Erythroblast (primary cell): ENCODE results near the gene VAPA.
A peak's percentile ranks its signal among the peaks of the same experiment; 100 is the strongest.
"Not testable (repeated sequence)": the region's sequence is repeated elsewhere in the genome, so short reads cannot be mapped to it uniquely, and the experiment has no call there.

Source experiments
- DNase-seq, 2 experiments: peaks; one replicate each; lab custom pipeline; 2025; lab: John Stamatoyannopoulos, UW
- GATA1 ChIP-seq: IDR thresholded peaks from 2 replicates; pipeline ENCODE4 v1.6.1; 2011; ENCODE audit warnings: low read depth, mild to moderate bottlenecking, control low read depth, low read length, moderate library complexity
- POLR2A ChIP-seq: IDR thresholded peaks from 2 replicates; pipeline ENCODE4 v1.6.1; 2011; ENCODE audit warnings: mild to moderate bottlenecking, low read length

The VAPA gene

DNA sequence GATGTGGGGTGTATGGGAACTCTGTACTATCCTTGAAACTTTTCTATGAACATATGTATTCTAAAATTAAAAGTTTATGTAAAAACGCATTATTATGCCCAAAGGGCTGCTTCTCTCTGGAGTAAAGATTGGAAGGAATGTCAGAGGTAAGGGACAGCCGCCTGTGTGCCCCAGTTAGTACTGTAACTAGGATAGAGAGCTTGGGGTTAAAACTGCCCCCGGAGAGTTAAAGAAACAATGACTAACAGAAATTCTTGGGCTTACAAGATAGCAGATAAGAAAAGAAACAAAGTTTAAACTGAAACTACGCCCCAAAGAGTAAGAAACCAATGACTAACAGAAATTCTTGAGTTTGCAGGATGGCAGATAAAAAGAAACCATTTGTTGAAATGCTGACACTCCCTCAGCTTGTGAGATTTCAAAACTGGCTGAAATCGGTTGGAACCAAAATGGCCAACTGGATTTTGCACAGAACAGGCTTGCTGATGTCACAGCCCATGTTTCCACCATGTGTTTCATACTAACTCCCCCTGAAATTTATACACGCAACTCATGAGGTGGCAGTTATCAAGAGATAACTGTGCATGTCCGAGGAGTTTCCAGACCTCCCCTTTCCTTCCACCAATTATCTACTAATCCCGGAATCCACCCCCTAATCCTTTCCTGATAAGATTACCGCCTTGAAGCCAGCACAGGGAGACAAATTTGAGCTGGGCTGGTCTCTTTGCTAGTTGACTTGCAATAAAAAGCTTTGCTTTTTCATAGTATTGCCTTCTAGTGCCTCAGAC is 36.8 kb upstream of the VAPA start:
- peak; percentile 97 to 99 for DNase-seq
- TF ChIP-seq GATA1 = no peak
- peak; percentile 71 for TF ChIP-seq POLR2A

DNA sequence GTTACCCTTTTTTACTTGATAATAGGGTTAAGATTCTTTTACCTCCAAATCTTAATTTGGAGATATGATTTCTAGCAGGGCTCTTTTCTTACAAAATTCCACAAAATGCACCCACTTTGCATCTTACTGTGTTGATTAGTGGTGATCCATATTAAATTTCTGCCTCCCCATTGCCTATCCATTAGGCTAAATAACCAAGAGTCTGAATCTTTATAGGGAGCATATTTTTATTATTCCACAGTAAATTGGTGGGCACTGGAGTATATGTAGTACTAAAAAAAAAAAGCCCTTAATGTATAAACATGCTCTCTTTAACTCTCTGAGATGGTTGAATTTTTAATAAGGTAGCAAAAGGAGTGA is 36.2 kb upstream of the VAPA start:
- TF ChIP-seq GATA1 = no peak
- no peak for DNase-seq

DNA sequence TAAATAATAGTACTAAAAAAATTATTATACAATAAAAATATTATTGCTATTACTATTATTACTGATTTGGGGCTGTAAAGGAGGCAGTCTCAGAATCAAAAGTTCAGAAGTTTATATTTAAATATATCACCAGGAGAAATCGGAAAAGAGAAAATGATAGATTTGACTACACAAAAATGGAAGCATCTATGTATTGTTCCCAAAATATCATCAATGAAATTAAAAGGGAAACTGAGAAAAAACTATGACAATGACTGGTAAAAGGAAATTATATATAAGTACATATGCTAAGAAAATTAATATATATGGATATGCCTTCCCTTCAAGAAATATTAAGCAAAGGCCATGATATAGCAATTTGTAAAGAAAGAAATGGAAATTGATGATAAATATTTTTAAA is 35.7 kb upstream of the VAPA start:
- DNase-seq = peak in 1 of 2 experiments; percentile 39
- TF ChIP-seq POLR2A = no peak
- no peak for TF ChIP-seq GATA1

DNA sequence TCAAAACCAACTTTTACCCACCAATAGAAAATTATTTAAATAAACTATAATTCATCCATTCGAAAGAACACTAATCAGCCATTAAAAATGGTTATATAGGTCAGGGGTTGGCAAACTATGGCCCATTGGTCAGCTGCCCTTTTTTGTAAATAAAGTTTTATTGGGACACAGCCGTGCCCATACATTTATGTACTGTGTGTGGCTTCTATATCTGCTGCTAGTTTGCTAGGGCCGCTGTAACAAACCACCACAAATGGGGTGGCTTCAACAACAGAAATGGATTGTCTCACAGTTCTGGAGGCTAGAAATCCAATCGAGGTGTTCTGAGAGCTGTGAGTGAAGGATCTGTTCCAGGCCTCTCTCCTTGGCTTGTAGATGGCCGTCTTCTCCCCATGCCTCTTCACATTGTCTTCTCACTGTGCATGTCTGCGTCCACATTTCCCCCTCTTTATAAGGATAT is 35.0 kb upstream of the VAPA start:
- TF ChIP-seq POLR2A = no peak
- TF ChIP-seq GATA1 = no peak
- DNase-seq = peak in 1 of 2 experiments; percentile 36

DNA sequence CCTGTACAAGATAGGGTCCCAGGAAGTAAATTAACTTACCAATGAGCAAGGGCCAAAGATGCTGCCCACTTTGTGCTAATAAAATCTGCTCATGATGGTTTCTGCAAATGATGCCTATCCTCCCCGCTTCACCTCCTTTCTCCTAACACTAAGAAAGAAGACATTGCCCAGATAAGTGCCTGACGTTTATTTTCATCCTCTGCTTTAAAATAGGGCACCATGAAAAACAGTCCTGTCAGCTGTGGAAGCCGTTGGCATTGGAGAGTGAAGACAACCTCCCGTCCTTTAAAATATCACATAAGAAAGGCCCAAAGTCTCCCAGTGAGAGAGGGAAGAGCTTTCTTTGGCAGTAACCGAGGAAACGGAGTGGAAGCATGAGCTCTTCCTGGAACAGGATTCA is 29.7 kb upstream of the VAPA start:
- no peak for DNase-seq
- TF ChIP-seq GATA1 = no peak
- no peak for TF ChIP-seq POLR2A

DNA sequence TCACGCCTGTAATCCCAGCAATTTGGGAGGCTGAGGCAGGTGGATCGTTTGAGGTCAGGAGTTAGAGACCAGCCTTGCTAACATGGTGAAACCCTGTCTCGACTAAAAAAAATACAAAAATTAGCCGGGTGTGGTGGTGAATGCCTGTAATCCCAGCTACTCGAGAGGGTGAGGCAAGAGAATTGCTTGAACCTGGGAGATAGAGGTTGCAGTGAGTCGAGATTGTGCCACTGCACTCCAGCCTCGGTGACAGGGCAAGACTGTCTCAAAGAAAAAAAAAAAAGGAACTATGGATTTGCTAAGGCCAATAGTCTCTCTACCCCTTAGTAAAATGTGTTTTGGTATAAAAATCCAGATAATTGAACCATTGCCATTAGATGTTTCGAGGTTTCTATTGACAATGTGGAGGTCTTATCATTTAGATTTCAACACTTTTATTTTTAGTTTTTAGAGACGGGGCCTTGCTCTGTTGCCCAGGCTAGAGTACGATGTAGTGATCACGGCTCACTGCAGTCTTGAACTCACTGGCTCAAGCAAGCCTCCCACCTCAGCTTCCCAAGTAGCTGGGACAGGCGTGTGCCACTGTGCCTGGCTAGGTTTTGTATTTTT is 29.2 kb upstream of the VAPA start:
- no peak for DNase-seq

DNA sequence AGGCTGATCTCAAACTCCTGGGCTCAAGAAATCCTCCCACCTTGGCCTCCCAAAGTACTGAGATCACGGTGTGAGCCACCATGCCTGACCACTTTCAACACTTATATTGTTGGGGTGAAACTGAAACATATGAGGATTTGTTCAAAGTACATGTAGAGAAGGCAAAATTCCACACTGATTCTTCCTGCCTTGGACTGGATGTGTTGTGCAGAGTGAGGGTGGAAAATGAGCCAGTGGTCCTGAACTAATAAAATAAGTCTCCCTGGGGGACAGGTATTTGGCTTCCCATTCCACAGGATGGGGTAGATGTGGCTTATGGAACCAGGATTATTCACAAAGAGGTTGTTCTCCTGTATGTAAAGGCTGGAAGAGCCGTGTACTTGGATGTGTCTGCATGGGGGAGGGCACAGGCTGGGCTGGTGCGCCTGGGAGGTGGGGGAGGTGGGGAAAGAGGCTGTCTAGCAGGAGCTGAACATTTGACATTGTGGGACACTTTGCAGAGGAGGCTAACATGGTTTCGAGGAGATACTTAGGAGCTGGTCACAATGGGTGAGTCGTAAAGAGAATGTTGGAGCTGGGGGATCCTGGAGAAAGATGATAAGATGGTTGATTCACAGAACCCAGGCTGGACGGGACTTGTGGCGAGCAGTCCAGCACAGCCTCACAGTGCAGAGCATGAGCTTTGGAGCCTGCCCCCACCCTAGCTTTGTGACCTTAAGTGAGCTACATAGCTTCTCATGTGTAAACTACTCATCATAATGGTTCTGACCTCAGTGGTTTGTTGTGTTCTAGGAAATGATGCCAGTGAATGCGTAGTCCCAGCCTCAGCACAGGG is 28.4 kb upstream of the VAPA start, which contains the start of gene TXNDC2:
TSS of gene TXNDC2 (plus strand) at position 804 of the 835 bp plus-strand sequence. CDS start 708 bp downstream, outside the sequence.
- TF ChIP-seq GATA1 = no peak
- no peak for TF ChIP-seq POLR2A
- DNase-seq = peak; percentile 54 to 76

More for the DNA sequence above, 29.2 kb upstream of the VAPA start:
- TF ChIP-seq GATA1 (no peak), POLR2A (no peak)

DNA sequence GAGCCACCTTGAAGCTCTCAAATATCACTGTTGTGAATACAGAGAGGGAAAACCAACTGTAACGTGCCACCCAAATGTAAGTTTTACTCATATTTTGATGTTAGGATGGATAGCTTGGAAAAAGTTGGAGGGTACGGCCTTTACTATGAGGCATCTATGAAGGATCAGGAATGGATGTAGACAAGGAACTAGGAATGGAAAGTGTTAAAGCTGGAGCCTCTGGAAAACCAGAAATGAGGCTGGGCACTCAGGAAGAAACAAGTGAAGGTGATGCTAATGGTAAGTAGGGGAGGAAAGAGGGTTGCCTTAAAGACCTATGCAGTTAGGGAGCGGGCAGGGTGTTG is 27.8 kb upstream of the VAPA start:
- DNase-seq = no peak
- TF ChIP-seq POLR2A (no peak), GATA1 (no peak)

DNA sequence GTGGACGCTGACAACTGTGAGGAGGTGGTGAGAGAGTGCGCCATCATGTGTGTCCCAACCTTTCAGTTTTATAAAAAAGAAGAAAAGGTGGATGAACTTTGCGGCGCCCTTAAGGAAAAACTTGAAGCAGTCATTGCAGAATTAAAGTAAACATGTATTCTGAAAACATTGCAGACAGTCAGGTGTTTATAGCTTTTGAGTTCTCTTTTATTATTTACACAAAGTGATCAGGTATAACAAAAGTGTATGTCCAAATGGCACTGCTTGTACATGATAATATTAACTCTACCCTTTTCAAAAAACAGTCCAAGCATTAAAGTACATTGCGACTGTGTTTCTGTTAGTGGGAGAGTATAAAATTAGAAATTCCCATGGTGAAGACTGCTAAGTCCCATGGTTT is 25.8 kb upstream of the VAPA start:
- no peak for TF ChIP-seq GATA1
- TF ChIP-seq POLR2A = no peak
- no peak for DNase-seq

DNA sequence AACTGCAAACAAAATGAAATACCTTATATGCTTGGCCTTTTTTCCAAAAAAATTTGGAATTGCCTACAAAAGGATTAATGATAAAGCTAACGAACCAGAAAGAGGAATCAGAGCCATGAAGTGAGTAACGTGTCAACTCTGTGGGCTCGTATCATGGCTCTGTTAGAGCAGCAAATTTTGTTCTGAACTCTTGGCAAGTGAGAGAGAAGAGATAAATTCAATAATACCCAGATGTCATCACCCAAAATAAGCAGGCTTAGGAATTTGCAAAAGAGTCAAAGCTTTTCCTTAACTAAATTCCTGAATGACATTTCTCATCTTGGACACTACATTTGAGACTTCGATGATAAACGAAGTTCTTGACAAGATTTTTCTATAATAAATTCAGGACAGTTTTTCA is 23.6 kb upstream of the VAPA start:
- no peak for TF ChIP-seq GATA1
- TF ChIP-seq POLR2A = no peak
- DNase-seq = no peak

DNA sequence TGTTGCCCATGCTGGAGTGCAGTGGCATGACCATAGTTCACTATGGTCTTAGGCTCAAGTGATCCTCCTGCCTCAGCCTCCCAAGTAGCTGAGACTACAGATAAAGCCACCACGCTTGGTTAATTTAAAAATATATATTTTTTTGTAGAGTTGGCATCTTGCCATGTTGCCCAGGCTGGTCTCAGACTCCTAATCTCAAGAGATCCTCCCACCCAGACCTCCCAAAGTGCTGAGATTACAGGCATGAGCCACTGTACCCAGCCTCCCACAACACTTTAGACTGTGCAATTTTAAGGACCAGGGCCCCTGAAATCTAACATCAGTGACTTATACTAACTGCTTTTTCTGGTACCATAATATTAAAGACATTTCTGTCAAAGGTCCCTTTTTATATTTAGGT is 22.9 kb upstream of the VAPA start:
- peak; percentile 83 to 89 for DNase-seq
- TF ChIP-seq POLR2A (no peak), GATA1 (no peak)

DNA sequence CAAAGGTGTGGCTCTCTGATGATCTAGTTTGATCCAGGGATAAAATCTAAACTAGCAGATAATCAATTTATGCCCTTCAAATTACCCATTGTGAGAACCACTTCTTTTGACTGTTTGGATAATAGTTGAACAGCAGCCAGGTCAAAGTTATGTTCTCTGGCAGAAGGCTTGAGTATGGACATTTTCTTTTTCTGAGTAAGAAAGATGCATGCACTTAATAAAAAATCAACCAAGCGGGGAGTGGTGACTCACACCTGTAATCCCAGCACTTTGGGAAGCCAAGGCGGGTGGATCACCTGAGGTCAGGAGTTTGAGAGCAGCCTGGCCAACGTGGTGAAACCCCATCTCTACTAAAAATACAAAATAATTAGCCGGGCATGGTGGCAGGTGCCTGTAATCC is 22.3 kb upstream of the VAPA start:
- DNase-seq = not testable (repeated sequence)

DNA sequence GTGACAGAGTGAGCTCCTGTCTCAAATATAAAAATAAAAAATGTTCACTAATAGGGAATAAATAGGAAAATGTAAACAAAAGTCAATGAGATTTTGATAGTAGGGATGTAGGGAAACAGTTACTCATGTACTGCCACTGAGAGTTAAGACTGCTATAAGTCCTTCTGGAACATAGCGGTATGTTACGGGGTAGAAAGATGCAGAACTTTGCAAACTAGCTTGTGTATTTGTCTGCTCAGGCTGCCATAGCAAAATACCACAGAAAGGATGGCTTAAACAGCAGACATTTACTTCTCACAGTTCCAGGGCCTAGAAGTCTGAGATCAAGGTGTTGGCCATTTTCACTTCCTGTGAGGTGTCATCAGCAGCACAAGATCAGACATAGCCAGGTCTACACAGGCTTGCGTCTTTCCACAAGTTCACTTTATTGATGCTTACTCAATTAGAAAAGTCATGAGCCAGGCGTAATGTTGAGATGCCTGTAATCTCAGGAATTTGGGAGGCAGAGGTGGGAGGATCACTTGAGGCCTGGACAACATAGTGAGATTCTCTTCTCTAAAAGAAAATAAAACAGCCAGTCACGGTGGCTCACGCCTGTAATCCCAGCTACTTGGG is 19.3 kb upstream of the VAPA start:
- no peak for DNase-seq
- TF ChIP-seq POLR2A = no peak
- TF ChIP-seq GATA1 = no peak

DNA sequence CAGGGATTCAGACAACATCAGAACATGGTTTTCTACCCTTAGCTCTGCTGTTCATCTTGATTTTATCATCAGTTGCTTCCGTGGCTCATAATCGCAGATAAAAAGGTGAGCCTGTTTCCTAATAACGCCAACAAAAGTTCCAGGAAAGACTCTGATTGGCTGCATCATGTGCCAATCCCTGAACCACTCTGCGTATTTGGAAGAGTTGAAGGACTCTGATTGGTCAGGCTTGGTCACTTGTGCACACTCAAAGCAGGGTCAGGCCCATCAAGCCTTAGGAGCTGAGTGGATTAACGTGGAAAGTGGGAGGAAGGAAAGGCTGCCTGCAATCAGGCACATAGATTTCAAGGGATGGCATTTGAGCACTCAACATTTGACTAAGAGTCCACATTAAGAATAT is 16.7 kb upstream of the VAPA start:
- DNase-seq = no peak
- TF ChIP-seq POLR2A (no peak), GATA1 (no peak)

DNA sequence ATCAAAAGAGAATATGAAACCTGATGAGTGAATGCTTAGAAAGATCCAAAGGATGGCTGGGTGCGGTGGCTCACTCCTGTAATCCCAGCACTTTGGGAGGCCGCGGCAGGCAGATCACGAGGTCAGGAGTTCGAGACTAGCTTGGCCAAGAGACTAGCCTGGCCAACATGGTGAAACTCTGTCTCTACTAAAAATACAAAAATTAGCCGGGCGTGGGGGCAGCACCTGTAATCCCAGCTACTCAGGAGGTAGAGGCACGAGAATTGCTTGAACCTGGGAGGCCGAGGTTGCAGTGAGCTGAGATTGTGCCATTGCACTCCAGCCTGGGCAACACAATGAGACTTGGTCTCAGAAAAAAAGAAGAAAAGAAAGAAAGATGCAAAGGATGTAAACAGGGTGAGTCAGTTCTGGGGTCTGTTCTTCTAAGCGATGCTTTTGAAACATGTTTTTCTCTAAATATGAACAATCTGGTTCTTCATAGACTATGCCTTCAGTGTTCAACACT is 16.0 kb upstream of the VAPA start:
- DNase-seq = not testable (repeated sequence)
